K562 (cell line): ENCODE results near the gene DTNBP1. TPM values are rescaled to one million over a fixed set of nuclear protein-coding genes. Genes with fewer than 3 reads are reported as not detected.

ENCODE experiments used
- ATAC-seq: fragments of 200-7000 bp; cut with Tn5 transposase; 3 replicates; pipeline ENCODE4 v1.9.1; 2020; ENCODE audit warnings: moderate library complexity
- BruUV-seq: library from RNA; stranded (reverse); fragments of 400-500 nt; replicated peaks from 2 replicates; lab custom pipeline; 2021; lab: Mats Ljungman, UMichigan
- CTCF ChIA-PET: fragments of 300-600 bp; formaldehyde crosslinking; extraction: SDS; loops from one replicate; lab custom pipeline; 2021; ENCODE audit warnings: low intra/inter-chr PET ratio; lab: Yijun Ruan, JAX
- POLR2A ChIA-PET: fragments of 300-600, 350-650 bp; sonication (Branson Sonifier 250); formaldehyde crosslinking; extraction: SDS; loops from one replicate; lab custom pipeline; 2021; ENCODE audit warnings: antibody characterized with exemption, inconsistent platforms; lab: Yijun Ruan, JAX
- DNase-seq, 4 experiments: peaks; one replicate each; pipeline versions ENCODE4 v3.0.0 to v3.0.0-alpha.2; 2011 to 2018; ENCODE audit warnings: low spot score in 3 of 4, mixed read lengths in 3 of 4; ENCODE audit errors: extremely low read depth in 1 of 4
- FAIRE-seq: peaks from 2 replicates; lab custom pipeline; 2011; peaks lifted over from hg19 to GRCh38; lab: Jason Lieb, UNC
- H2AFZ ChIP-seq: 2 replicates; pipeline ENCODE4 v1.6.0; 2011; ENCODE audit warnings: low read depth, low read length, control low read depth, inconsistent platforms
- H3K27ac ChIP-seq: fragments of 200-600 bp; 3 replicates; pipeline ENCODE4 v1.8.0; 2011; ENCODE audit warnings: low read depth, mild to moderate bottlenecking, control low read depth, inconsistent platforms, low read length, moderate library complexity, mixed read lengths; ENCODE audit errors: extremely low read depth
- H3K27me3 ChIP-seq, 2 experiments: fragments of 300-600 bp in 1 of 2; 2 replicates in 1 of 2; 3 replicates in 1 of 2; pipeline versions ENCODE4 v1.6.0 to v1.8.0; 2011; ENCODE audit warnings: inconsistent platforms in 2 of 2, low read length in 2 of 2, mild to moderate bottlenecking in 1 of 2, mixed read lengths in 1 of 2, moderate library complexity in 1 of 2; ENCODE audit not compliant: control insufficient read depth in 2 of 2, insufficient read depth in 2 of 2
- H3K36me3 ChIP-seq: fragments of 300-600 bp; 3 replicates; pipeline ENCODE4 v1.8.0; 2011; ENCODE audit warnings: mild to moderate bottlenecking, low read length, inconsistent platforms; ENCODE audit not compliant: control insufficient read depth, insufficient read depth
- H3K4me1 ChIP-seq, 2 experiments: fragments of 200-600 bp in 1 of 2; replicated peaks in 1 of 2; 2 replicates in 1 of 2; 3 replicates in 1 of 2; pipeline versions ENCODE4 v1.5.1 to v1.8.0; 2011; ENCODE audit warnings: inconsistent platforms in 2 of 2, low read length in 2 of 2, mild to moderate bottlenecking in 1 of 2, mixed read lengths in 1 of 2, moderate library complexity in 1 of 2; ENCODE audit not compliant: control insufficient read depth in 2 of 2, insufficient read depth in 2 of 2
- H3K4me2 ChIP-seq: 2 replicates; pipeline ENCODE4 v1.6.1; 2011; ENCODE audit warnings: low read length, control low read depth, inconsistent platforms, mixed read lengths; ENCODE audit not compliant: insufficient read depth
- H3K4me3 ChIP-seq: fragments of 200-600 bp; sonication (generic), shearing (Covaris generic); 2 replicates; pipeline ENCODE4 v1.5.1; 2016; ENCODE audit warnings: control low read depth, inconsistent platforms
- H3K79me2 ChIP-seq: fragments of 200-600 bp; 3 replicates; pipeline ENCODE4 v1.8.0; 2011; ENCODE audit warnings: low read length, inconsistent platforms; ENCODE audit not compliant: control insufficient read depth, insufficient read depth
- H3K9ac ChIP-seq, 2 experiments: 2 replicates each; pipeline versions ENCODE4 v1.6.0 to v1.6.1; 2011; ENCODE audit warnings: low read depth in 2 of 2, low read length in 2 of 2, control low read depth in 1 of 2, inconsistent platforms in 1 of 2, mild to moderate bottlenecking in 1 of 2, mixed read lengths in 1 of 2; ENCODE audit not compliant: insufficient read depth in 1 of 2
- H3K9me1 ChIP-seq: one replicate; pipeline ENCODE4 v1.6.0; 2011; ENCODE audit warnings: inconsistent platforms, mild to moderate bottlenecking, low read length, moderate library complexity; ENCODE audit not compliant: control insufficient read depth, insufficient read depth
- H3K9me3 ChIP-seq: replicated peaks from 2 replicates; pipeline ENCODE4 v1.5.1; 2011; ENCODE audit warnings: low read depth, low read length, inconsistent platforms; ENCODE audit not compliant: control insufficient read depth, insufficient read depth
- H4K20me1 ChIP-seq: replicated peaks from 2 replicates; pipeline ENCODE4 v1.6.1; 2011; ENCODE audit warnings: low read length, inconsistent platforms, mixed read lengths; ENCODE audit not compliant: control insufficient read depth, insufficient read depth
- E2F3 ChIP-seq: fragments of 250-450 bp; sonication (Bioruptor Pico); IDR thresholded peaks from 2 replicates; pipeline ENCODE4 v1.4.0; 2020; ENCODE audit warnings: mild to moderate bottlenecking
- GABPB2 ChIP-seq: fragments of 250-450 bp; sonication (Bioruptor Pico); conservative IDR thresholded peaks from 2 replicates; pipeline ENCODE4 v1.5.1; 2021; ENCODE audit warnings: mild to moderate bottlenecking
- GATAD2B ChIP-seq: fragments of 450-650 bp; IDR thresholded peaks from 2 replicates; pipeline ENCODE4 v1.6.1; 2017; ENCODE audit warnings: mild to moderate bottlenecking, borderline replicate concordance
- GTF2A2 ChIP-seq: IDR thresholded peaks from 2 replicates; pipeline ENCODE4 v1.6.1; 2016; ENCODE audit warnings: mild to moderate bottlenecking, missing genetic modification characterization, missing compliant biosample characterization
- HLTF ChIP-seq: fragments of 450-650 bp; IDR thresholded peaks from 2 replicates; pipeline ENCODE4 v1.6.1; 2016
- JUN ChIP-seq, 2 experiments: sonication (generic) in 1 of 2; formaldehyde crosslinking in 1 of 2; IDR thresholded peaks; 2 replicates each; pipeline versions ENCODE4 v1.6.1 to v1.8.0; 2012 to 2022; ENCODE audit warnings: borderline replicate concordance in 2 of 2, mild to moderate bottlenecking in 2 of 2, improper control_type of control experiment in 1 of 2, low read depth in 1 of 2, low read length in 1 of 2, missing genetic modification reagents in 1 of 2
- MTA2 ChIP-seq: fragments of 450-650 bp; IDR thresholded peaks from 2 replicates; pipeline ENCODE4 v1.6.1; 2016; ENCODE audit warnings: low read depth
- PRMT5 ChIP-seq: sonication (generic); formaldehyde crosslinking; IDR thresholded peaks from 2 replicates; pipeline ENCODE4 v1.5.0; 2020; ENCODE audit warnings: missing genetic modification reagents
- PTTG1 ChIP-seq: fragments of 450-650 bp; IDR thresholded peaks from 2 replicates; pipeline ENCODE4 v1.6.1; 2016; ENCODE audit warnings: low read depth, mild to moderate bottlenecking, missing genetic modification characterization, missing compliant biosample characterization
- SMAD2 ChIP-seq: fragments of 150-350 bp; IDR thresholded peaks from 2 replicates; pipeline ENCODE4 v1.6.1; 2014; ENCODE audit warnings: low read depth, mild to moderate bottlenecking, low read length
- SRSF7 ChIP-seq: fragments of 200-400 bp; formaldehyde crosslinking; optimal IDR thresholded peaks from 2 replicates; pipeline ENCODE3; 2017; ENCODE audit warnings: mild to moderate bottlenecking, low read depth, low read length
- TARDBP ChIP-seq: fragments of 450-650 bp; IDR thresholded peaks from 2 replicates; pipeline ENCODE4 v1.6.1; 2016
- TEAD1 ChIP-seq, 2 experiments: fragments of 450-650 bp in 1 of 2; sonication (generic) in 1 of 2; formaldehyde crosslinking; IDR thresholded peaks; 2 replicates each; pipeline versions ENCODE4 v1.4.0 to v1.8.0; 2020 to 2022; ENCODE audit warnings: mild to moderate bottlenecking in 2 of 2, missing genetic modification reagents in 1 of 2
- TEAD4 ChIP-seq, 2 experiments: sonication (generic) in 1 of 2; formaldehyde crosslinking in 1 of 2; IDR thresholded peaks; 2 replicates each; pipeline versions ENCODE4 v1.6.1 to v1.8.0; 2012 to 2022; ENCODE audit warnings: borderline replicate concordance in 1 of 2, inconsistent platforms in 1 of 2, low read length in 1 of 2, mild to moderate bottlenecking in 1 of 2, missing genetic modification reagents in 1 of 2
- YBX1 ChIP-seq: fragments of 450-650 bp; IDR thresholded peaks from 2 replicates; pipeline ENCODE4 v1.7.1; 2016; ENCODE audit warnings: mild to moderate bottlenecking
- ZKSCAN3 ChIP-seq: fragments of 250-450 bp; sonication (Bioruptor Pico); IDR thresholded peaks from 2 replicates; pipeline ENCODE4 v1.4.0; 2020
- ZNF239 ChIP-seq: fragments of 250-450 bp; sonication (Bioruptor Pico); IDR thresholded peaks from 2 replicates; pipeline ENCODE4 v1.4.0; 2020; ENCODE audit warnings: mild to moderate bottlenecking
- ZNF3 ChIP-seq: fragments of 250-450 bp; sonication (Bioruptor Pico); IDR thresholded peaks from 2 replicates; pipeline ENCODE4 v1.5.0; 2021; ENCODE audit warnings: mild to moderate bottlenecking, moderate library complexity
- WGBS: fragments of 100-300 bp; shearing (Covaris generic); methylation state at CpG from one replicate; pipeline ENCODE4 v1.1.6; 2016; ENCODE audit warnings: low coverage, mixed read lengths; ENCODE audit not compliant: insufficient coverage; ENCODE audit errors: missing lambda C conversion rate; 5-methylcytosine and 5-hydroxymethylcytosine counted together
- in situ Hi-C: fragments of 300-500 bp; cut with MboI; formaldehyde crosslinking; loops from 4 replicates; pipeline ENCODE4 v1.15.0; 2018; ENCODE audit warnings: inconsistent platforms, mixed read lengths
- intact Hi-C: fragments of 100-400 bp; cut with micrococcal nuclease; formaldehyde crosslinking; loops from 2 replicates; pipeline ENCODE4 v1.14.2; 2022
- polyA plus RNA-seq, 8 experiments: library from polyadenylated mRNA; depleted of rRNA in 4 of 8; stranded (reverse) in 5 of 8; unstranded in 3 of 8; fragments of >200 nt; fragmentation: Nextera tagmentation in 2 of 8; fragmentation: Illumina TruSeq in 1 of 8; extraction: Ambion mirVana in 2 of 8; extraction: Trizol in 1 of 8; gene quantifications; 2 replicates each; pipeline versions ENCODE4 v1.2.1 to v1.2.3, GENCODE V29; 2011 to 2014; ENCODE audit warnings: inconsistent platforms in 1 of 8, missing spikeins in 1 of 8
- total RNA-seq, 7 experiments: library from RNA; depleted of rRNA in 6 of 7; stranded (reverse); fragments of >200 nt in 6 of 7; fragmentation: Illumina TruSeq in 2 of 7; extraction: Trizol in 2 of 7; gene quantifications; 2 replicates each; pipeline versions ENCODE4 v1.2.1 to v1.2.3, GENCODE V29; 2011 to 2021; ENCODE audit warnings: low replicate concordance in 1 of 7
- TF ChIP-seq, protein P1 (sequence below): sonication (generic); formaldehyde crosslinking; IDR thresholded peaks from 2 replicates; pipeline ENCODE4 v1.8.0; 2022; ENCODE audit warnings: missing genetic modification reagents, mild to moderate bottlenecking, borderline replicate concordance
- TF ChIP-seq, protein P2 (sequence below): fragments of 250-450 bp; sonication (Bioruptor Pico); IDR thresholded peaks from 2 replicates; pipeline ENCODE4 v1.8.0; 2022; ENCODE audit warnings: moderate library complexity, mild to moderate bottlenecking, inconsistent platforms
- TF ChIP-seq, protein P3 (sequence below), 2 experiments: fragments of 450-650 bp; conservative IDR thresholded peaks; 2 replicates each; pipeline ENCODE4 v1.6.1; 2017; ENCODE audit warnings: mild to moderate bottlenecking in 2 of 2, moderate library complexity in 2 of 2

The DTNBP1 gene
- total and polyA plus RNA-seq, 9 of the 15 experiments (the other 6 are each of a cell fraction or from before 2014, with no cell fraction given) = 16.7 to 54.5 (median 21.4) TPM

DNA sequence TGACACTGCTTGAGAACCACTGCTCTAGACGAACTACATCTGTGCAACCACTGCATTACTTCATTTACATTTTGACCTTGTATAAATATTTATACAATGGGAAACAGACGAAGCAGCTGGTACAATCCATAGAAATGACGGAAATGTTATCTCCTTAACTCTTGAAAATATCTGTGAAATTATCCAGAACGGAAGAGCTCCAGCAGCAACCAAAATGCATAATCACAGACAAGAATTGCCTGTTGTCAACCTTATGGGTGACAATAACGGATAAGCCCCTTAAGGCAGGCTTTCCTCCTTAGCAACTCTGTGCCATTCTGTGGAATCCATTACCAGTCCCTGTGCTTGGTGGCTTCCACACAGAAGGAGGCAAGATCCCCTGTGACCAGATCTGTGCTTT, 115.4 kb downstream of the DTNBP1 start (continued):
- TF ChIP-seq GABPB2 (CRISPR knock-in tag) (no peak), PRMT5 (CRISPR knock-in tag) (no peak), TEAD1 (CRISPR knock-in tag; IDR thresholded peaks at IDR 0.05) (no peak), SRSF7 (no peak), YBX1 (no peak), ZNF3 (CRISPR knock-in tag) (no peak), ZKSCAN3 (CRISPR knock-in tag) (no peak), SMAD2 (no peak)

DNA sequence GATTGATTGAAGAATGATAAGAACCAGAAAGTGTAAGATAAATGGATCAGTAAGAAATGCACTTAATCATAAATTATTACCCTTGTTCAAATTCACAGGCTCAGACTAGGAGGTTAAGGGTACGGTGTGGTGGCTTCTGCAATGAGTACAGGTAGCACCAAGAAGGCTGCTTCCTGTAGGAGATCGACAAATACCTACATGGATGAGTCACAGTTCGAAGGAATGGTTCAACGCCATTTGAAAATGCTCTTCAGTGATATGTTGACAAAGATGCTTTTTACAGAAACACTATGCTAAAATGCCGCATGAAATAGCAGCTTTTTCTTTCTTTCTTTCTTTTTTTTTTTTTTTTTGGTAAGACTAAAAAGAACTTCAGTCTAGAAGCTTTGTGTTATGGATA, 116.2 kb downstream of the DTNBP1 start:
- Histone ChIP-seq H3K27ac (no peak overlapping the region), H3K79me2 (no peaks in the 10 kb centered on the region), H3K9ac (no peak overlapping the region), H3K36me3 (0 out of 3 replicates have a peak, but pooled peaks cover under 1% of the 10 kb centered on the region), H3K9me3 (no peaks in the 10 kb centered on the region), H3K4me1 (peaks cover 4 to 6% of the 10 kb centered on the region in 2 experiments), H3K27me3 (no peaks in the 10 kb centered on the region), H2AFZ (no peak overlapping the region), H3K9me1 (no peaks in the 10 kb centered on the region), H3K4me2 (no peak overlapping the region), H3K4me3 (no peak overlapping the region), H4K20me1 (no peaks in the 10 kb centered on the region)
- ATAC-seq = no peak
- POLR2A ChIA-PET = no interaction called here
- in situ Hi-C loops = no loop called here
- CTCF ChIA-PET = no interaction called here
- no peak for TF ChIP-seq HLTF
- TF ChIP-seq, protein P1, sequence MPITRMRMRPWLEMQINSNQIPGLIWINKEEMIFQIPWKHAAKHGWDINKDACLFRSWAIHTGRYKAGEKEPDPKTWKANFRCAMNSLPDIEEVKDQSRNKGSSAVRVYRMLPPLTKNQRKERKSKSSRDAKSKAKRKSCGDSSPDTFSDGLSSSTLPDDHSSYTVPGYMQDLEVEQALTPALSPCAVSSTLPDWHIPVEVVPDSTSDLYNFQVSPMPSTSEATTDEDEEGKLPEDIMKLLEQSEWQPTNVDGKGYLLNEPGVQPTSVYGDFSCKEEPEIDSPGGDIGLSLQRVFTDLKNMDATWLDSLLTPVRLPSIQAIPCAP = no peak
- no peak for TF ChIP-seq TARDBP
- TF ChIP-seq, protein P2, sequence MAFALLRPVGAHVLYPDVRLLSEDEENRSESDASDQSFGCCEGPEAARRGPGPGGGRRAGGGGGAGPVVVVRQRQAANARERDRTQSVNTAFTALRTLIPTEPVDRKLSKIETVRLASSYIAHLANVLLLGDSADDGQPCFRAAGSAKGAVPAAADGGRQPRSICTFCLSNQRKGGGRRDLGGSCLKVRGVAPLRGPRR (CRISPR knock-in tag) = no peak
- TF ChIP-seq E2F3 = no peak
- TF ChIP-seq TEAD4 (IDR thresholded peaks at IDR 0.05; ENCODE audit: low read length) = no peak
- no peak for TF ChIP-seq TEAD4 (CRISPR knock-in tag; IDR thresholded peaks at IDR 0.05; ENCODE audit: borderline replicate concordance)
- TF ChIP-seq PRMT5 (CRISPR knock-in tag) = no peak
- TF ChIP-seq GTF2A2 (tag) = no peak
- no peak for TF ChIP-seq MTA2
- TF ChIP-seq ZNF239 (CRISPR knock-in tag) = no peak
- no peak for TF ChIP-seq PTTG1 (tag)
- no peak for TF ChIP-seq JUN (IDR thresholded peaks at IDR 0.05; ENCODE audit: borderline replicate concordance, low read depth, low read length)
- TF ChIP-seq JUN (CRISPR knock-in tag; IDR thresholded peaks at IDR 0.05; ENCODE audit: borderline replicate concordance) = no peak
- TF ChIP-seq GATAD2B = no peak
- TF ChIP-seq, protein P3, sequence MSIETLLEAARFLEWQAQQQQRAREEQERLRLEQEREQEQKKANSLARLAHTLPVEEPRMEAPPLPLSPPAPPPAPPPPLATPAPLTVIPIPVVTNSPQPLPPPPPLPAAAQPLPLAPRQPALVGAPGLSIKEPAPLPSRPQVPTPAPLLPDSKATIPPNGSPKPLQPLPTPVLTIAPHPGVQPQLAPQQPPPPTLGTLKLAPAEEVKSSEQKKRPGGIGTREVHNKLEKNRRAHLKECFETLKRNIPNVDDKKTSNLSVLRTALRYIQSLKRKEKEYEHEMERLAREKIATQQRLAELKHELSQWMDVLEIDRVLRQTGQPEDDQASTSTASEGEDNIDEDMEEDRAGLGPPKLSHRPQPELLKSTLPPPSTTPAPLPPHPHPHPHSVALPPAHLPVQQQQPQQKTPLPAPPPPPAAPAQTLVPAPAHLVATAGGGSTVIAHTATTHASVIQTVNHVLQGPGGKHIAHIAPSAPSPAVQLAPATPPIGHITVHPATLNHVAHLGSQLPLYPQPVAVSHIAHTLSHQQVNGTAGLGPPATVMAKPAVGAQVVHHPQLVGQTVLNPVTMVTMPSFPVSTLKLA (conservative IDR thresholded peaks at IDR 0.05) = no peak
- no TSS peak for BruUV-seq
- no peak for FAIRE-seq
- DNase-seq = no peak
- WGBS = 83% methylated on average over 5 of the region's 5 CpGs
- intact Hi-C loops = no loop called here
